GM19452 (cell line): ENCODE results near the gene ERAL1.
"Not testable (repeated sequence)": the region's sequence is repeated elsewhere in the genome, so short reads cannot be mapped to it uniquely, and the experiment has no call there.

ENCODE experiments used
- ATAC-seq: cut with Tn5 transposase; IDR thresholded peaks from one replicate; pipeline ENCODE4 v1.9.1; 2021; ENCODE audit not compliant: unreplicated experiment

The ERAL1 gene

DNA sequence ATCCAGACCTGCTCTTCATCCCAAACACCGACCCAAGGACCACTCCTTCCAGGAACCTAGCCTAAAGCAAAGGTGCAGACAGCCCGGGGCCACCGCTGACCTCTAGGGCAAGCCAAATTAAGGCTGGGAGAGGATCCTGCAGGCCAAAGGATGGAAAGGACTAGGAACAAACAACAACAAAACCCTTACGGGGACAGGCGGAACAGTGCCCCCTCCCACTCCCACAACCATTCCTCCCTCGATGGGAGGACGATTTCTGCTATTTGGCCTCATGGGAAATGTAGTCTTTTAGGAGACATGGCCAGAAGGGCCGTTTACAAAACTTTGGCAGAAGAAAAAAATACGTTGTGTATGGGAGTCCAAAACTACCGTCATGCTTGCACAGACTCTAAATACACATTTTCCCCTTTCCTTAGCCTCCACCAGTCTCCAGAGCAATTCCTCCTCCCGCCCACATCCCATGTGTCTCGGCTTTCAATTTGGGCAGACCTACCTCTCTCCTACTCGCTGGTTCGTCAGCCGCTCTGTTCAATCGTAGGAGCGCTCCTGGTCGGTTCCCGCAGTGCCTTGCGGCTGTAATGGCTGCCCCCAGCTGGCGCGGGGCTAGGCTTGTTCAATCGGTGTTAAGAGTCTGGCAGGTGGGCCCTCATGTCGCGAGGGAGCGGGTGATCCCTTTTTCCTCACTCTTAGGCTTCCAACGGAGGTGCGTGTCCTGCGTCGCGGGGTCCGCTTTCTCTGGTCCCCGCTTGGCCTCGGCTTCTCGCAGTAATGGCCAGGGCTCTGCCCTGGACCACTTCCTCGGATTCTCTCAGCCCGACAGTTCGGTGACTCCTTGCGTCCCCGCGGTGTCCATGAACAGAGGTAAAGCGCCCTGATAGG lies at the start of gene ERAL1:
ERAL1 (plus strand) TSS at position 560 of the 879 bp plus-strand sequence; CDS start at position 579, 19 bp downstream.
- ATAC-seq: peak; percentile 94

DNA sequence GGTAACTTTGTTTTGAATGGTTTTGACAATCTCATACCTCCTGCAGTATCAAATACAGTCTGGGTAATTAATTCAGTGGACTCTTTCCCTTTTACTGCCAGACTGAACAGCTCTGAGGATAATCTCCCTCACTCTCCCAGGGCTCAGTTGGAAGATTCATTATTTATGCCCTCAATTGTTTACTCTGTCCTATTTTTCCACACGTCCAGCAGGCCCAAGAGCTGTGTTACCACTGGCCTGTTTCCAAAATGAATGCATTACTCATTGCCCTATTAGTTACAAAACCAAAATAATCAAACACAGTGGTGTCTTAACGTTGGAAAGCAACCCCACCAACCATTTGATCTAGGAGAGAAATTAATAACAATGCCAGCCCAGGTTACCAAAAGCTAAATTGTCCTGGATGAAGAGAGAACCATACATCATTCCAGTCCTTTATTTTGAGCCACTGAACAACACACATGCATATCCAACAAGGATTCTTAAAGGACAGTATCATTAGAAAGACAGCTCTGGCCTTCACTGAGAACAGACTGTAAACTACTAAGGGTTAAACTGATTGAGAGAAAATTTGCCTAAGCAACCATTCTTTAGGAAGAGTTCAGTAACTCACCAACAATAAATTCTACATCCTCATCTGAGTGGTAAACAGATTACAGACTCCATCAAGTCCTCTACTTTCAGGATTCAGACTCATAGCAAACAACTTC lies 46.7 kb upstream of the ERAL1 start:
- no peak for ATAC-seq

DNA sequence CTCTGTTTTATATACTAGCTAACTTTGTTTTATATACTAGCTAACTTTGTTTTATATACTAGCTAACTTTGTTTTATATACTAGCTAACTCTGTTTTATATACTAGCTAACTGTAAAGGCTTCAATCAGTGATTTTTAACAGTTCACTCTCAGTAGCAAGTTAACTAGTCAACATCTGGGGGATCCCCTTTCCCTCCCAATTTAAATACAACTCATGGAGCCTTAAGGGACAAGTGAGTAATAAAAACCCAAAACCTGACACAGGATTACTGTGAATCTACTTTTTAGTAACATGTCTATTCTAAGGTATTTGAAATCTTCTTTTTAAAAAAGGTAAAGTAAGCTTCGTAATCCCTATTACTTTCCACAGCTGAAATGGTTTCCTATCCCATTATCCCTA lies 44.4 kb upstream of the ERAL1 start:
- no peak for ATAC-seq

DNA sequence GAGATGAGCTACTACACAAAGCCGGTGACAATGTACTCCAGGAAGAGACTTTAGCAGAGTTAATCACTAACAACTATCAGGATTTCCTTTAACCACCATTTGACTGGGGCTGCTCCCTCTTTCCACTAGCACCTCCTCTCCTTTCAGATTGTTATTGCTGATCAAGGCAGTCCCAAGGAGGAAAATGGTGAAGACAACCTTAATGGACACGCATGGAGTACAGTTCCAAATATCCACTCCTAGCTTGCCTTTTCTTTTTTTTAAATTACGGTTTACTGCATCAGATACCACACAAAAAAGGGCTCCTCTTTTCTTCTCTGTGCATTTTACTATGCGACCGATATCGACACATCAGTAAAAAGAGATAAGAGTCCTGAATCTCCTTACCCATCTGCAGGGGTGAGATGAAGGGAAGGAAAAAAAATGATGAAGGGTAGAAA lies 43.1 kb upstream of the ERAL1 start:
- ATAC-seq: no peak

GRCh38 chr17:28812091-28812747 lies 42.6 kb upstream of the ERAL1 start:
- peak; percentile 98 for ATAC-seq

- no peak for ATAC-seq
These were observed 42.0 kb upstream of the ERAL1 start for GRCh38 chr17:28812748-28813377.

- ATAC-seq: no peak
These were observed 38.3 kb upstream of the ERAL1 start for GRCh38 chr17:28816540-28816939.

DNA sequence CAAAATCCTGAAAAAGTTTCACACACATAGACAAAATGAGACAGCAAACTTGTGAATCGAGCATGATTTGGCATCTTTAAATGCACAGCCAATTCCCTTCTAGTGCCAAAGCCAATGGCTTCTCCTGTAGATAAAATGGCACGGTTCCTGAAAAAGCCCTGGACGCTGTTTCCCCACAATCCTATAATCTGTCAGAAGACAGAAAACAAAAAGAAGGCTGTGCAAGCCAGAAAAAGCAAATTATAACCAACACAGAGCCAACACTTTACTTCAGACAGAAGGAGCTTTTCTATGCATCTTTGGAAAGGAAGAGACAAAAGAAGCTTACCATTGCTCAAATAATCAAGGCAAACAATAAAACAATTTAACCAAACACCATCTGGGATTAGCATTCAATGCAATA lies 36.0 kb upstream of the ERAL1 start:
- ATAC-seq: no peak

GRCh38 chr17:28819582-28819981 lies 35.2 kb upstream of the ERAL1 start:
- no peak for ATAC-seq

DNA sequence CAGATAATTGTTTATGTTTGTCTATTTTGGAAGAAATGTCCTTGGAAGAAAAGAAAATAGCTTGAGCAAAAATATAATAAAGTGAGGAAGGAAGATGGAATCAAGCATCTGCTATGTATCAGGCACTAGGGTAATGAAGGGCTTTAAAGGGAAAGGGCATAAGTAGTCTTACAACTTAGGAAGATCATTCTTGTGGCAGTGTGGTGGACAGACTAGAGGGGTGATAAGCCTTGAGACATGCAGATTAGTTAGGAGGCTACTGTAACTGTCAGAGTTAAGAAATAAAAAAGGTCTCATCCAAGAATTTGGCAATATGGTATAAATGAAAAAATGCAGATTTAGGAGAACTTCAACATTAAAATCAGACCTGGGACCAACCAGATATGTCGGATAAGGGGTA lies 27.1 kb upstream of the ERAL1 start:
- ATAC-seq: no peak

- no peak for ATAC-seq
These were observed 26.3 kb upstream of the ERAL1 start for GRCh38 chr17:28828294-28829040.

GRCh38 chr17:28834420-28834819 lies 20.4 kb upstream of the ERAL1 start:
- ATAC-seq: no peak

DNA sequence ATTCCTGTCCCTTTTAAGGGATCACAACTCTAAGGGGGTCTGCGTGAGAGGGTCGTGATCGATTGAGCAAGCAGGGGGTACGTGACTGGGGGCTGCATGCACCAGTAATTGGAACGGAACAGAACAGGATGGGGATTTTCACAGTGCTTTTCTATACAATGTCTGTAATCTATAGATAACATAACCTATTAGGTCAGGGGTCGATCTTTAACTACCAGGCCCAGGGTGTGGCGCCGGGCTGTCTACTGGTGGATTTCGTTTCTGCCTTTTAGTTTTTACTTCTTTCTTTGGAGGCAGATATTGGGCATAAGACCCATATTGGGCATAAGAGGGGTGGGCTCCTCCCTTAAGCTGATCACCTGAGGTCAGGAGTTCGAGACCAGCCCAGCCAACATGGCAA lies 18.3 kb upstream of the ERAL1 start:
- not testable (repeated sequence) for ATAC-seq

- no peak for ATAC-seq
These were observed 15.6 kb upstream of the ERAL1 start for GRCh38 chr17:28839221-28839620.

GRCh38 chr17:28841901-28842281 lies 12.9 kb upstream of the ERAL1 start:
- ATAC-seq: no peak

- peak; percentile 60 for ATAC-seq
These were observed 12.4 kb upstream of the ERAL1 start, which contains the start of gene FAM222B for GRCh38 chr17:28842282-28843012. TSS of gene FAM222B (minus strand) at chr17:28842790. CDS start at chr17:28766667, 76,123 bp downstream.

DNA sequence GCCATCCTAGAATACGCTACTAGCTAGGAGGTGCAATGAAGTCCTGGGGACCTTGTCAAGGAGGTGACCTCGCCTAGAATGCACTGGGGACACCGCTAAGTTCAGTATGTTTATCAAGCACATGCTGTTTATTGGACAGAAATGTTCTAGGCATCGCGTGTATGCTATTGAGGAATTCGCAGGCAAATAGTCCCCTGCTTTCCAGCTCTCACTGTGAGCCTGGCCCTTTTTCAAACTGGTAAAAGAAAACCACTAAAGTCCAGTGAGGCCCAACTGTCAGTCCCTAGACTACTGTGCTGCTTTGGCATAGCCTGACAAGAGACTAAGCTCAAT lies 11.0 kb upstream of the ERAL1 start:
- ATAC-seq: no peak

DNA sequence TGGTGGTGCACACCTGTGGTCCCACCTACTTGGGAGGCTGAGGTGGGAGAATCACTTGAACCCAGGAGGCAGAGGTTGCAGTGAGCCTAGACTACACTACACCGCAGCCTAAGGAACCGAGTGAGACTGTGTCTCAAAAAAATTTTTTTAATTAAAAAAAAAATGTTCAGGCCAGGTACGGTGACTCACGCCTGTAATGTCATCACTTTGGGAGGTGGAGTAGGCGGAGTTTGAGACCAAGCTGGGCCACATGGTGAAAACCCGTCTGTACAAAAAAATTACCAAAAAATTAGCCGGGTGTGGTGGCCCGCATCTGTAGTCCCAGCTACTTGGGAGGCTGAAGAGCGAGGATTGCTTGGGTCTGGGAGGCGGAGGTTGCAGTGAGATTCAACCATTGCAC lies 8.6 kb upstream of the ERAL1 start:
- no peak for ATAC-seq

DNA sequence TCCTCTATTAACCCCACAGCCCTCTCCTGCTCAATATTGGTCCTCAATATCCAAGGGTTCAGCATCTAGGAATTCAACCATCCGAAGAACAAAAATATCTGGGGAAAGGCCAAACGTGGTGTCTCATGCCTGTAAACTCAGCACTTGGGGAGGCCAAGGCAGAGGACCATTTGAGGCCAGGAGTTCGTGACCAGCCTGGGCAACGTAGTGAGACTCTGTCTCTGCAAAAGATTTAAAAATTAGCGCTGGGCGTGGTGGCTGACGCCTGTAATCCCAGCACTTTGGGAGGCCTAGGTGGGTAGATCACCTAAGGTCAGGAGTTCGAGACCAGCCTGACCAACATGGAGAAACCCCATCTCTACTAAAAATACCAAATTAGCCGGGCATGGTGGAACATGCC lies 8.1 kb upstream of the ERAL1 start:
- not testable (repeated sequence) for ATAC-seq

GRCh38 chr17:28848667-28849066 lies 6.1 kb upstream of the ERAL1 start:
- not testable (repeated sequence) for ATAC-seq
